NT2/D1 (cell line): ENCODE data around the gene CLCN1.

Experiments used
- SUZ12 ChIP-seq: IDR thresholded peaks from 2 replicates; pipeline ENCODE4 v1.6.1; 2011; ENCODE audit not compliant: insufficient read length, insufficient read depth; ENCODE audit errors: extremely low read depth
- ZNF274 ChIP-seq: IDR thresholded peaks from 2 replicates; pipeline ENCODE4 v1.6.1; 2011; ENCODE audit warnings: mild to moderate bottlenecking, low read depth, low read length

DNA sequence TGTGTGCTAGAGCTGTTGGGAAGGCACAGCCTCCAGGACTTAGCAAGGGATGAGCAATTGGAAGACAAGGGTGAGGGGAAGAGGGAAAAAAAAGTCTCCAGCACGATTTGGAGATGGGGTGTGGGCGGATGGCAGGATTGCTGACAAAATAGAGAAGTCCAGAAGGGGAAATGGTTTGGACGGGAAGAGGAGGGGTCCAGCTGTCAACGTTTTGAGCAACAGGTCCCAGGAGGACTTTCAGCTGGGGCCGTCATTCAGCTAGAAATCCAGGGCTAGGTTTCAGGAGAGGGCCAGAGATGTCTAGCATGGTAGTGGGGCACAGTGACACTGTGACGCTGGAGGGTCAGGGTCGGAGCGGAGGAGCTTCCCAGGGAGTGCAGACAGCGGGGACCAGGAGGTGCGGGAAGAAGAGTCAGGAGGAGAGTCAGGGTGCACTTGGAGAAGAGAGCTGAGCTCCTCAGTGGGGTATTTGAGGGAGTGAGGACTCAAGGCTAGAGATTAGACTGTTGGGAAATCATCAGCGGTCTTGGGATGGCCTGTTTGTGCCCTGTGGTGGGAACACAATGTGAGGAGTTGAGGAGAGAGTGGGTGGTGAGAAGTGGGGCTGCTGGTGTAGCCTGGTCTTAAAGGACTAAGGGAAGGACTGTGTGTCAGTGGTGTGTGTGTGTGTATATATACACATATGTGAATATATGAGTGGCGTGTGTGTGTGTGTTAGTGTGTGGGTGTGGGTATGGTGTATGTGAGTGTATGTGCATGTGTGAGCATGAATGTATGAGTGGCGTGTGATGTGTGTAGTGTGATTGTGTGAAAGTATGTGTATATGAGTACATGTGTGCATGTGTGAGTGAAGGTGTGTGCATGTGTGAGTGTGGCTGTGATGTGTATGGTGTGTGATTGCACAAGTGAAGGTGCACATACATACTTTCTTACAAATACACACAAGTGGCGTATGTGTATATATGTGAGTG, 69.0 kb downstream of the CLCN1 start:
- TF ChIP-seq ZNF274, result no peak
- TF ChIP-seq SUZ12, result no peak
